Measurements from ENCODE around the gene KIF5A.

DNA sequence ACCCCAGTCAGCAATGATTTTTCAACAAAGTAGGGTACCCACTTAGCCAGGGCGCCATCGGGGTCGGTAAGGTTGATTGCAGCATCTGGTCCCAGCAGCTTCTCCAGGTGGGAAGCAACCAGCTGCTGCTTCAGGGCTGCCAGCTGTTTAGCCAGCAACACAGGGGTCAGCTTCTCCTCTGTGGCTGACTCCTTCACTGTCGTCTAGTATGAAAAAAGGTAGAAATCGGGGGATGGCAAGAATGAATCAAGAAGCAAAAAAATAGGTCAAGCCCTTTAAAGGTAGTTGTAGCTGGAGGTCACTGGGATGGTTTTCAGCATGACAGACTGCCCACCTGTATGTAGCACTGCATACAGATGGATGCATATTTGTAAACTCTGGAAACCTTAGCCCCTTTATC, 15.6 kb upstream of the KIF5A start:
- TF ChIP-seq, protein P1, sequence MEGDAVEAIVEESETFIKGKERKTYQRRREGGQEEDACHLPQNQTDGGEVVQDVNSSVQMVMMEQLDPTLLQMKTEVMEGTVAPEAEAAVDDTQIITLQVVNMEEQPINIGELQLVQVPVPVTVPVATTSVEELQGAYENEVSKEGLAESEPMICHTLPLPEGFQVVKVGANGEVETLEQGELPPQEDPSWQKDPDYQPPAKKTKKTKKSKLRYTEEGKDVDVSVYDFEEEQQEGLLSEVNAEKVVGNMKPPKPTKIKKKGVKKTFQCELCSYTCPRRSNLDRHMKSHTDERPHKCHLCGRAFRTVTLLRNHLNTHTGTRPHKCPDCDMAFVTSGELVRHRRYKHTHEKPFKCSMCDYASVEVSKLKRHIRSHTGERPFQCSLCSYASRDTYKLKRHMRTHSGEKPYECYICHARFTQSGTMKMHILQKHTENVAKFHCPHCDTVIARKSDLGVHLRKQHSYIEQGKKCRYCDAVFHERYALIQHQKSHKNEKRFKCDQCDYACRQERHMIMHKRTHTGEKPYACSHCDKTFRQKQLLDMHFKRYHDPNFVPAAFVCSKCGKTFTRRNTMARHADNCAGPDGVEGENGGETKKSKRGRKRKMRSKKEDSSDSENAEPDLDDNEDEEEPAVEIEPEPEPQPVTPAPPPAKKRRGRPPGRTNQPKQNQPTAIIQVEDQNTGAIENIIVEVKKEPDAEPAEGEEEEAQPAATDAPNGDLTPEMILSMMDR (IDR thresholded peaks at IDR 0.05; ENCODE audit: low read depth, low read length) = no peak
- no peak for TF ChIP-seq EZH2phosphoT487 (IDR thresholded peaks at IDR 0.05; ENCODE audit: low read depth)

All from OCI-LY3 (cell line).